Upper lobe of left lung (tissue), 6 donors: Measurements from ENCODE around the gene RNF166. TPM values are rescaled to one million over a fixed set of nuclear protein-coding genes. Genes with fewer than 3 reads are reported as not detected.

ENCODE experiments used
- ATAC-seq, 2 donors: fragments of 200-7000 bp; cut with Tn5 transposase; one replicate each; pipeline ENCODE4 v1.9.1; 2022; ENCODE audit warnings: mild to moderate bottlenecking in 2 of 2, moderate library complexity in 2 of 2; ENCODE audit not compliant: low FRiP score in 2 of 2
- DNase-seq, 2 donors: peaks; one replicate each; pipeline ENCODE4 v3.0.0-alpha.2; 2019 to 2020
- H3K27ac ChIP-seq, 4 donors: fragments of 200-600 bp; sonication (generic); one replicate each; pipeline ENCODE4 v1.5.1; 2016 to 2019
- H3K27me3 ChIP-seq, 4 donors: fragments of 200-600 bp; sonication (generic); one replicate each; pipeline ENCODE4 v1.5.1; 2017 to 2019
- H3K36me3 ChIP-seq, 4 donors: fragments of 200-600 bp; sonication (generic); one replicate each; pipeline ENCODE4 v1.5.1; 2016 to 2019
- H3K4me1 ChIP-seq, 4 donors: fragments of 200-600 bp; sonication (generic); one replicate each; pipeline ENCODE4 v1.5.1; 2018 to 2019
- H3K4me3 ChIP-seq, 4 donors: fragments of 200-600 bp; sonication (generic); one replicate each; pipeline ENCODE4 v1.5.1; 2017 to 2019; ENCODE audit warnings: mild to moderate bottlenecking in 2 of 4, moderate library complexity in 1 of 4
- H3K9me3 ChIP-seq, 4 donors: fragments of 200-600 bp; sonication (generic); one replicate each; pipeline ENCODE4 v1.5.1; 2018 to 2019
- EP300 ChIP-seq, 4 donors: sonication (generic); formaldehyde crosslinking; IDR thresholded peaks; one replicate each; pipeline ENCODE4 v1.5.1; 2017; ENCODE audit warnings: antibody characterized with exemption in 4 of 4, control low read depth in 2 of 4
- POLR2A ChIP-seq, 4 donors: fragments of 450-650 bp; IDR thresholded peaks; one replicate each; pipeline ENCODE4 v1.5.1; 2016 to 2017; ENCODE audit warnings: antibody characterized with exemption in 4 of 4, mild to moderate bottlenecking in 2 of 4
- POLR2AphosphoS5 ChIP-seq, 2 donors: sonication (generic); formaldehyde crosslinking; IDR thresholded peaks; one replicate each; pipeline ENCODE4 v1.5.1; 2017; ENCODE audit warnings: antibody characterized with exemption in 2 of 2
- WGBS, 2 donors: methylation state at CpG; one replicate each; pipeline ENCODE4 v1.1.5; 2017 to 2018; 5-methylcytosine and 5-hydroxymethylcytosine counted together
- total RNA-seq, 6 donors: library from RNA; depleted of rRNA in 4 of 6; stranded (reverse); fragments of >200 nt in 4 of 6; gene quantifications; one replicate each; pipeline versions ENCODE4 v1.1.0 to v1.2.1, GENCODE V29; 2016 to 2021
- TF ChIP-seq, protein P1 (sequence below), 6 experiments: fragments of 450-650 bp in 4 of 6; fragments of 200-600 bp in 2 of 6; sonication (generic) in 2 of 6; IDR thresholded peaks; one replicate each; pipeline ENCODE4 v1.5.1; 2016 to 2019; ENCODE audit warnings: antibody characterized with exemption in 6 of 6
- donor health status: DM: no; HTN: no; CAD: no; lungs with moderate emphysema.
- donor health status: DM: no; HTN: yes; CAD: no; lungs with severe emphysema.

RNF166 gene
- total RNA-seq, 6 donors from 2014 or later, result 23.2 to 101 (median 64.6) TPM

DNA sequence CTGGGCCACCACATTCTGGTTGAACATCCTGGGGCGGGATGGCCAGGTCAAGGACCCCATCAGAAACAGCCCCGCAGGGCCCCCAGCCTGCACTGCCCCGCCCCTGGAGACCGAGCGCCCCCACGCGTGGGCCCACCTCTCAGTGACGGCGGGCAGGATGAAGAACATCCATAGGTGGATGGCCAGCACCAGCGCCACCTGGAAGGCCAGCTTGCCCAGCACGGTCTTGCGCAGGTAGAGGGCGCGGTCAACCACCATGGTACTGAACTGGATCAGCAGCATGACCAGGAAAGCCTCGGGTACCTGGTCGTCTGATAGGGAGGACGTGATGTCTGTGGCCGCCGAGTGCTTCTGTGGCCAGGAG lies 13.7 kb upstream of the RNF166 start:
- TF ChIP-seq POLR2AphosphoS5 (IDR thresholded peaks at IDR 0.05) (no peak), POLR2A (IDR thresholded peaks at IDR 0.05) (no peak), EP300 (IDR thresholded peaks at IDR 0.05) (no peak)
- TF ChIP-seq, protein P1, sequence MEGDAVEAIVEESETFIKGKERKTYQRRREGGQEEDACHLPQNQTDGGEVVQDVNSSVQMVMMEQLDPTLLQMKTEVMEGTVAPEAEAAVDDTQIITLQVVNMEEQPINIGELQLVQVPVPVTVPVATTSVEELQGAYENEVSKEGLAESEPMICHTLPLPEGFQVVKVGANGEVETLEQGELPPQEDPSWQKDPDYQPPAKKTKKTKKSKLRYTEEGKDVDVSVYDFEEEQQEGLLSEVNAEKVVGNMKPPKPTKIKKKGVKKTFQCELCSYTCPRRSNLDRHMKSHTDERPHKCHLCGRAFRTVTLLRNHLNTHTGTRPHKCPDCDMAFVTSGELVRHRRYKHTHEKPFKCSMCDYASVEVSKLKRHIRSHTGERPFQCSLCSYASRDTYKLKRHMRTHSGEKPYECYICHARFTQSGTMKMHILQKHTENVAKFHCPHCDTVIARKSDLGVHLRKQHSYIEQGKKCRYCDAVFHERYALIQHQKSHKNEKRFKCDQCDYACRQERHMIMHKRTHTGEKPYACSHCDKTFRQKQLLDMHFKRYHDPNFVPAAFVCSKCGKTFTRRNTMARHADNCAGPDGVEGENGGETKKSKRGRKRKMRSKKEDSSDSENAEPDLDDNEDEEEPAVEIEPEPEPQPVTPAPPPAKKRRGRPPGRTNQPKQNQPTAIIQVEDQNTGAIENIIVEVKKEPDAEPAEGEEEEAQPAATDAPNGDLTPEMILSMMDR (IDR thresholded peaks at IDR 0.05), result no peak
- Histone ChIP-seq H3K27ac (no peak overlapping the region), H3K4me3 (no peak overlapping the region), H3K27me3 (no peaks in the 10 kb centered on the region), H3K4me1 (no peaks in the 10 kb centered on the region), H3K36me3 (peaks cover 30 to 100% (median 99%) of the 10 kb centered on the region in 4 donors), H3K9me3 (no peaks in the 10 kb centered on the region)
- ATAC-seq (no peak), DNase-seq (peak in 1 of 2 donors; percentile 73)
- WGBS, 2 donors, result 93 to 96% methylated on average over 17 to 18 of the region's 19 CpGs

DNA sequence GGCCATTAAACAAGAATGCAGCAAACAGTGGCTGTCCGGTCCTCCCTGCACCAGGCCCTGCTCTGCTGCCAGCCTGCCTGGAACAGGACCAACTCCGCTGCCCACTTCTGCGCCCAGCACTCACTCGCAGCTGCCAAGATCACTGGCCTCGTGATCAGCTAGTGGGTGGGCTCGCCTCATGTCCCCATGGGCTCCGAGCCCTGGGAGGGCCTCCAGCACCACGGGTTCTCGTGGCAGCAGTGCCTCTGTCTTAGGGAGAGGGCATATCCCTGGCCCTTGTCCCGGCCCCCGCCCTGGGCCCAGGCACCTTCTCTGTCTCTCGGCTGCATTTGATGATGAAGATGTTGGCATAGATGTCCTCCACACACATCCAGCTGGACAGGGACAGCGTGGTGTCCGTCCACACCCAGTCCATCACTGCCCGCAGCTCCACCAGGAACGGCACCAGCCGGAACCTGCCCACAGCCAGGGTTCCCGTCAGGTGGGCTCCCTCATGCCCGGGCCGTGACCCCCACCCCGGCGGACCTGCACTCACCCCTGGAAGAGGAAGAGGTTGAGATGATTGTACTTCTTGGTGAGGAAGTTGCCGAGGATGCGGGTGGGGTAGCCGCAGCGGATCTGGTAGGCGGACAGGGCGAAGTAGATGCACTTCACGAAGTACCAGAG lies 13.2 kb upstream of the RNF166 start:
- peak in 1 of 2 donors; percentile 75 for DNase-seq
- H3K4me3 ChIP-seq, result no peak overlapping the region
- peaks cover 30 to 100% (median 99%) of the 10 kb centered on the region in 4 donors for H3K36me3 ChIP-seq
- TF ChIP-seq, protein P1 (IDR thresholded peaks at IDR 0.05), result no peak
- TF ChIP-seq POLR2A (IDR thresholded peaks at IDR 0.05), result no peak
- no peak for TF ChIP-seq POLR2AphosphoS5 (IDR thresholded peaks at IDR 0.05)
- TF ChIP-seq EP300 (IDR thresholded peaks at IDR 0.05), result no peak
- H3K4me1 ChIP-seq, result no peaks in the 10 kb centered on the region
- no peak for ATAC-seq
- H3K27ac ChIP-seq, result no peak overlapping the region
- no peaks in the 10 kb centered on the region for H3K27me3 ChIP-seq
- H3K9me3 ChIP-seq, result no peaks in the 10 kb centered on the region
- 84% methylated on average over 22 to 27 of the region's 29 CpGs for WGBS, 2 donors

DNA sequence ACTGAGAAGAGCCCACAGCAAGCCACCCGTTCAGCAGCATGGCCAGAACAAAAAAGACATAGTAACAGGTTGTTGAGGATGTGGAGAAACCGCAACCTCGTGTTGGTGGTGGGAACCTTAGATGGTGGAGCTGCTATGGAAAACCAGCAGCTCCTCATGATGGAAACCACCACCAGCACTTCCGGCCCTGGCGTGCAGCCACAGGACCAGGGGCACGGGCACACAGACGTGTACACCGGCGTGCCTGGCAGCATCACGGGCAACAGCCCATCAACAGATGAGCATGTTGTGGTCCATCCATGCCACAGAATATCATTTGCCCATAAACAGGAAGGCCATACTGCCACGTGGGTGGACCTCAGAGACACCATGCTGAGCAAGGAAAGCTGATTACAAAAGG lies 12.0 kb upstream of the RNF166 start:
- ATAC-seq, result no peak
- H3K9me3 ChIP-seq, result no peaks in the 10 kb centered on the region
- 86 to 92% methylated on average over 11 of the region's 11 CpGs for WGBS, 2 donors
- H3K27me3 ChIP-seq, result no peaks in the 10 kb centered on the region
- peaks cover 32 to 100% (median 99%) of the 10 kb centered on the region in 4 donors for H3K36me3 ChIP-seq
- H3K4me1 ChIP-seq, result no peaks in the 10 kb centered on the region
- TF ChIP-seq EP300 (IDR thresholded peaks at IDR 0.05) (no peak), POLR2A (IDR thresholded peaks at IDR 0.05) (no peak), POLR2AphosphoS5 (IDR thresholded peaks at IDR 0.05) (no peak)
- TF ChIP-seq, protein P1 (IDR thresholded peaks at IDR 0.05), result no peak
- H3K4me3 ChIP-seq, result no peak overlapping the region
- peak in 1 of 2 donors; percentile 54 for DNase-seq
- H3K27ac ChIP-seq, result no peak overlapping the region

- Histone ChIP-seq H3K9me3 (no peaks in the 10 kb centered on the region), H3K4me1 (no peaks in the 10 kb centered on the region), H3K4me3 (no peak overlapping the region), H3K36me3 (peaks cover 32 to 85% (median 83%) of the 10 kb centered on the region in 4 donors), H3K27ac (no peak overlapping the region), H3K27me3 (no peaks in the 10 kb centered on the region)
- TF ChIP-seq, protein P1 (IDR thresholded peaks at IDR 0.05), result no peak
- TF ChIP-seq EP300 (IDR thresholded peaks at IDR 0.05) (no peak), POLR2A (IDR thresholded peaks at IDR 0.05) (no peak), POLR2AphosphoS5 (IDR thresholded peaks at IDR 0.05) (no peak)
- ATAC-seq, result no peak
- 96 to 97% methylated on average over 15 to 20 of the region's 21 CpGs for WGBS, 2 donors
- DNase-seq, result peak in 1 of 2 donors; percentile 52
These were observed 10.4 kb upstream of the RNF166 start for GRCh38 chr16:88716601-88717001.

- no peaks in the 10 kb centered on the region for H3K4me1 ChIP-seq
- ATAC-seq (peak in 1 of 2 donors; percentile 3), DNase-seq (peak in 1 of 2 donors; percentile 75)
- TF ChIP-seq, protein P1 (IDR thresholded peaks at IDR 0.05), result no peak
- no peak for TF ChIP-seq POLR2AphosphoS5 (IDR thresholded peaks at IDR 0.05)
- no peak for TF ChIP-seq POLR2A (IDR thresholded peaks at IDR 0.05)
- TF ChIP-seq EP300 (IDR thresholded peaks at IDR 0.05), result no peak
- 92 to 98% methylated on average over 2 to 6 of the region's 15 CpGs for WGBS, 2 donors
- H3K27me3 ChIP-seq, result no peaks in the 10 kb centered on the region
- H3K36me3 ChIP-seq, result peaks cover 31 to 81% (median 79%) of the 10 kb centered on the region in 4 donors
- no peak overlapping the region for H3K27ac ChIP-seq
- H3K9me3 ChIP-seq, result no peaks in the 10 kb centered on the region
- no peak overlapping the region for H3K4me3 ChIP-seq
These were observed 10.0 kb upstream of the RNF166 start for GRCh38 chr16:88716201-88716600.
